ENCODE data around the gene CDON. TPM values are rescaled to one million over a fixed set of nuclear protein-coding genes. Genes with fewer than 3 reads are reported as not detected.

CDON gene
- total and polyA plus RNA-seq, 2 donors (not counting 1 experiment from before 2014, with no cell fraction given): 0.01 TPM; not detected in 1

GRCh38 chr11:125960771-125961170 lies 101.9 kb downstream of the CDON start:
- H3K4me3 Mint-ChIP-seq: no peak overlapping the region

GRCh38 chr11:125959931-125960330 lies 102.7 kb downstream of the CDON start:
- DNase-seq (no peak), ATAC-seq (ENCODE audit: low read depth) (no peak)
- no peaks in the 10 kb centered on the region for H3K79me2 ChIP-seq (ENCODE audit: control insufficient read depth, insufficient read depth, low read length)
- Mint-ChIP-seq H3K27me3 (peaks cover 6% of the 10 kb centered on the region), H3K27ac (no peak overlapping the region), H3K4me3 (no peak overlapping the region), H3K4me1 (no peaks in the 10 kb centered on the region), H3K9me3 (ENCODE audit: insufficient read depth) (peaks cover 2% of the 10 kb centered on the region)
- ChIA-PET POLR2A (no interaction called here), CTCF (no interaction called here)
- intact Hi-C loops (cut with micrococcal nuclease): no loop called here
- H3K9ac ChIP-seq (ENCODE audit: low read length): no peak overlapping the region
- H3K4me1 ChIP-seq (ENCODE audit: control insufficient read depth in 2 of 2, insufficient read depth in 2 of 2, low read length in 2 of 2): no peaks in the 10 kb centered on the region
- no peak overlapping the region for H2AFZ ChIP-seq (ENCODE audit: insufficient read depth, low read depth, low read length, poor library complexity, severe bottlenecking)
- H3K4me2 ChIP-seq (replicated peaks; ENCODE audit: low read depth, low read length, poor library complexity, severe bottlenecking): no peak overlapping the region
- H4K20me1 ChIP-seq (ENCODE audit: control insufficient read depth, insufficient read depth, low read length, poor library complexity, severe bottlenecking): no peaks in the 10 kb centered on the region
- no peaks in the 10 kb centered on the region for H3K36me3 ChIP-seq (replicated peaks in 1 of 2; ENCODE audit: control extremely low read depth in 1 of 2, control insufficient read depth in 1 of 2, extremely low read depth in 1 of 2, insufficient read depth in 2 of 2, low read length in 1 of 2)
- WGBS (ENCODE audit: insufficient coverage): 89% methylated on average over 9 of the region's 10 CpGs
- TF ChIP-seq CTCF (IDR thresholded peaks at IDR 0.05) (no peak), EZH2 (IDR thresholded peaks at IDR 0.05; ENCODE audit: borderline replicate concordance, insufficient read depth, low read depth, low read length, poor library complexity, severe bottlenecking) (no peak)
- no peak overlapping the region for H3K27ac ChIP-seq (ENCODE audit: low read length in 2 of 2)
- H3K9me3 ChIP-seq (ENCODE audit: control extremely low read depth in 1 of 3, control insufficient read depth in 2 of 3, insufficient read depth in 1 of 3, low read length in 2 of 3): peaks cover 0 to 1% (median 0%) of the 10 kb centered on the region in 3 donors
- no peaks in the 10 kb centered on the region for H3K27me3 ChIP-seq (replicated peaks in 1 of 4; ENCODE audit: control extremely low read depth in 1 of 4, control insufficient read depth in 3 of 4, insufficient read depth in 4 of 4, low read length in 3 of 4)
- no peak overlapping the region for H3K4me3 ChIP-seq (ENCODE audit: control extremely low read depth in 1 of 5, extremely low read depth in 1 of 5, insufficient read depth in 1 of 5, low read depth in 2 of 5, low read length in 4 of 5)

More at GRCh38 chr11:125960771-125961170, 101.9 kb downstream of the CDON start:
- Mint-ChIP-seq H3K9me3 (ENCODE audit: insufficient read depth) (peaks cover 2% of the 10 kb centered on the region), H3K27me3 (peaks cover 9% of the 10 kb centered on the region), H3K27ac (no peak overlapping the region), H3K4me1 (no peaks in the 10 kb centered on the region)
- ChIA-PET CTCF (no interaction called here), POLR2A (no interaction called here)
- H4K20me1 ChIP-seq (ENCODE audit: control insufficient read depth, insufficient read depth, low read length, poor library complexity, severe bottlenecking): no peaks in the 10 kb centered on the region
- peaks cover 0 to 1% (median 0%) of the 10 kb centered on the region in 3 donors for H3K9me3 ChIP-seq (ENCODE audit: control extremely low read depth in 1 of 3, control insufficient read depth in 2 of 3, insufficient read depth in 1 of 3, low read length in 2 of 3)
- DNase-seq: no peak
- TF ChIP-seq EZH2 (IDR thresholded peaks at IDR 0.05; ENCODE audit: borderline replicate concordance, insufficient read depth, low read depth, low read length, poor library complexity, severe bottlenecking): no peak
- no peak for TF ChIP-seq CTCF (IDR thresholded peaks at IDR 0.05)
- no peaks in the 10 kb centered on the region for H3K79me2 ChIP-seq (ENCODE audit: control insufficient read depth, insufficient read depth, low read length)
- H3K4me1 ChIP-seq (ENCODE audit: control insufficient read depth in 2 of 2, insufficient read depth in 2 of 2, low read length in 2 of 2): no peaks in the 10 kb centered on the region
- no peak overlapping the region for H3K9ac ChIP-seq (ENCODE audit: low read length)
- WGBS (ENCODE audit: insufficient coverage): 91% methylated on average over 5 of the region's 6 CpGs
- intact Hi-C loops (cut with micrococcal nuclease): no loop called here
- H3K27ac ChIP-seq (ENCODE audit: low read length in 2 of 2): no peak overlapping the region
- no peaks in the 10 kb centered on the region for H3K36me3 ChIP-seq (replicated peaks in 1 of 2; ENCODE audit: control extremely low read depth in 1 of 2, control insufficient read depth in 1 of 2, extremely low read depth in 1 of 2, insufficient read depth in 2 of 2, low read length in 1 of 2)
- no peak for ATAC-seq (ENCODE audit: low read depth)
- H3K4me3 ChIP-seq (ENCODE audit: control extremely low read depth in 1 of 5, extremely low read depth in 1 of 5, insufficient read depth in 1 of 5, low read depth in 2 of 5, low read length in 4 of 5): no peak overlapping the region
- H3K4me2 ChIP-seq (replicated peaks; ENCODE audit: low read depth, low read length, poor library complexity, severe bottlenecking): no peak overlapping the region
- H3K27me3 ChIP-seq (replicated peaks in 1 of 4; ENCODE audit: control extremely low read depth in 1 of 4, control insufficient read depth in 3 of 4, insufficient read depth in 4 of 4, low read length in 3 of 4): no peaks in the 10 kb centered on the region
- H2AFZ ChIP-seq (ENCODE audit: insufficient read depth, low read depth, low read length, poor library complexity, severe bottlenecking): no peak overlapping the region
